ENCODE data around the gene EXO5. TPM values are rescaled to one million over a fixed set of nuclear protein-coding genes. Genes with fewer than 3 reads are reported as not detected.
A peak's percentile ranks its signal among the peaks of the same experiment; 100 is the strongest.

EXO5 gene
- total RNA-seq, 6 experiments from 2014 or later = 7.4 to 8.6 (median 8.1) TPM

- Mint-ChIP-seq H3K4me3 (peak overlapping the region; percentile 91), H3K36me3 (ENCODE audit: low read depth) (peaks cover 58% of the 10 kb centered on the region), H3K4me1 (ENCODE audit: low read depth) (peaks cover 9% of the 10 kb centered on the region), H3K9me3 (peaks cover 66% of the 10 kb centered on the region), H3K27ac (peak overlapping the region; percentile 79), H3K27me3 (ENCODE audit: insufficient read depth) (no peaks in the 10 kb centered on the region)
- DNase-seq = no peak
- no peak for TF ChIP-seq CTCF (IDR thresholded peaks at IDR 0.05)
Measured at GRCh38 chr1:40507973-40508372, 594 bp upstream of the EXO5 start.

- no peak overlapping the region for H3K27ac Mint-ChIP-seq
- no peak for TF ChIP-seq CTCF (IDR thresholded peaks at IDR 0.05)
- H3K4me1 Mint-ChIP-seq (ENCODE audit: low read depth) = no peaks in the 10 kb centered on the region
- no peaks in the 10 kb centered on the region; the same call in 1 of the 2 replicates for H3K27me3 Mint-ChIP-seq (ENCODE audit: insufficient read depth)
- no peak for DNase-seq
- no peak overlapping the region for H3K4me3 Mint-ChIP-seq
- H3K9me3 Mint-ChIP-seq = peaks cover 79% of the 10 kb centered on the region
- H3K36me3 Mint-ChIP-seq (ENCODE audit: low read depth) = peaks cover 63% of the 10 kb centered on the region
Measured at GRCh38 chr1:40519517-40519916, 10.9 kb downstream of the EXO5 start.

- Mint-ChIP-seq H3K4me3 (peak overlapping the region; percentile 99), H3K27ac (peak overlapping the region; percentile 94), H3K4me1 (ENCODE audit: low read depth) (peaks cover 24% of the 10 kb centered on the region), H3K9me3 (peaks cover 13% of the 10 kb centered on the region), H3K36me3 (ENCODE audit: low read depth) (peaks cover 13% of the 10 kb centered on the region), H3K27me3 (ENCODE audit: insufficient read depth) (no peaks in the 10 kb centered on the region; the same call in 1 of the 2 replicates)
- no peak for DNase-seq
- no peak for TF ChIP-seq CTCF (IDR thresholded peaks at IDR 0.05)
Measured at GRCh38 chr1:40530735-40531380, 22.3 kb downstream of the EXO5 start.

GRCh38 chr1:40531381-40532061, 23.0 kb downstream of the EXO5 start, which contains the start of gene ZNF684:
Gene ZNF684, plus strand, starts transcription at chr1:40531637. Its CDS starts 1,530 bp downstream, at chr1:40533167.
- DNase-seq = peak; percentile 93
- H3K36me3 Mint-ChIP-seq (ENCODE audit: low read depth) = peaks cover 10% of the 10 kb centered on the region
- peak within 1 kb of the TSS; percentile 99 for H3K4me3 Mint-ChIP-seq
- H3K9me3 Mint-ChIP-seq = peaks cover 6% of the 10 kb centered on the region
- peaks cover 24% of the 10 kb centered on the region for H3K4me1 Mint-ChIP-seq (ENCODE audit: low read depth)
- TF ChIP-seq CTCF (IDR thresholded peaks at IDR 0.05) = no peak
- peak within 1 kb of the TSS; percentile 94 for H3K27ac Mint-ChIP-seq
- no peaks in the 10 kb centered on the region; the same call in 1 of the 2 replicates for H3K27me3 Mint-ChIP-seq (ENCODE audit: insufficient read depth)

DNA sequence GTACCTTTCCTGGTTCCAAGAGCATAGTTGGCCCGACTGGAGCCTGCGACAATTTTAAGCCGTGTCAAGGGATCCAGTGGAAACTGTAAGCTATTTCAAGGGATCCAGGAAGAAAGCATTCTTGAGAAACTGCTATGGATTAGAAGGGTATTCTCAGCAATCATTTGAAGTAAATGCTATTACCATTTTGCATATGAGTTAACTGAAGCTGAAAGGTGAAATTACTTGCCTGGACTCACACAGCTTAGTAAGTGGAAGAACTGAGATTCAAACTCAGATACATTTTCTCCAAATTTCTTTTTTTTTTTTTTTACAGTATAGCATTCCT, 23.5 kb downstream of the EXO5 start:
- Mint-ChIP-seq H3K4me3 (peak overlapping the region; percentile 99), H3K27me3 (ENCODE audit: insufficient read depth) (no peaks in the 10 kb centered on the region; the same call in 1 of the 2 replicates), H3K36me3 (ENCODE audit: low read depth) (peaks cover 10% of the 10 kb centered on the region), H3K4me1 (ENCODE audit: low read depth) (peaks cover 24% of the 10 kb centered on the region), H3K27ac (peak overlapping the region; percentile 94), H3K9me3 (peaks cover 6% of the 10 kb centered on the region)
- no peak for DNase-seq
- TF ChIP-seq CTCF (IDR thresholded peaks at IDR 0.05) = no peak
